ENCODE data around the gene ALG9.

The ALG9 gene

DNA sequence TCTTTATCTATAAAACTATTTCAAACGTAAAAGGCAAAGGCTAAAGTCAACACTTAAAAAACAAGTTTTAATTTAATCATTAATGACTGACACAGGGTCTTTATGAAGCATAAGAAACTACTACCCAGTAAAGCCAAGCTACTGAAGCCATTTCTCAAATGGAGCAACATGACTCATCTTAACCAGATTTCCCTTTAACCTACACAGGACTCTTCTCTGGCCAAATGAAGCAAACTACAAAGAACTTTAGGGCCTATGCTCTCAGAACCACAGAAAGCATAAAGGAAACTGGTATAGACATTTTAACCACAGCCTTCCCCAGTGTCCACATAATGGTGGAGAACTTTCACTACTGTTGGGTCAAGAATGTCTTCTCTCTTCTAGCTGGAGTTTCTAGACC, 34.7 kb downstream of the ALG9 start:
- DNase-seq (ENCODE audit: low read depth in 2 of 3, low spot score in 2 of 3): no peak

GRCh38 chr11:111836162-111836561, 35.2 kb downstream of the ALG9 start:
- no peak for DNase-seq (ENCODE audit: low read depth in 2 of 3, low spot score in 2 of 3)

DNA sequence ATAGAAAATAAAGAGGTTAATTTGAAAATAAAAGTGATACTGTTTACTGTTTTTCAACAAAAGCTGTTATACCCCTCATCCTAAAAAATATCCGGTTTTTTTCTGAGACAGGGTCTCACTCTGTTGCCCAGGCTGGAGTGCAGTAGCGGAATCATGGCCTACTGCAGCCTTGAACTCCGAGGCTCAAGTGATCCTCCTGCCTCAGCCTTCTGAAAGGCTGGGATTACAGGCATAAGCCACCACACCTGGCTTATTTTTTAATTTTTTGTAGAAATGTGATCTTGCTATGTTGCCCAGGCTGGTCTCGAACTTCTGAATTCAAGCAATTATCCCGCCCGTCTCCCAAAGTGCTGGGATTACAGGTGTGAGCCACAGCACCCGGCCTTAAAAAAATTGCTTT, 35.7 kb downstream of the ALG9 start:
- DNase-seq (ENCODE audit: low read depth in 2 of 3, low spot score in 2 of 3): no peak

GRCh38 chr11:111834432-111835163, 36.8 kb downstream of the ALG9 start:
- DNase-seq (ENCODE audit: low read depth in 2 of 3, low spot score in 2 of 3): no peak

DNA sequence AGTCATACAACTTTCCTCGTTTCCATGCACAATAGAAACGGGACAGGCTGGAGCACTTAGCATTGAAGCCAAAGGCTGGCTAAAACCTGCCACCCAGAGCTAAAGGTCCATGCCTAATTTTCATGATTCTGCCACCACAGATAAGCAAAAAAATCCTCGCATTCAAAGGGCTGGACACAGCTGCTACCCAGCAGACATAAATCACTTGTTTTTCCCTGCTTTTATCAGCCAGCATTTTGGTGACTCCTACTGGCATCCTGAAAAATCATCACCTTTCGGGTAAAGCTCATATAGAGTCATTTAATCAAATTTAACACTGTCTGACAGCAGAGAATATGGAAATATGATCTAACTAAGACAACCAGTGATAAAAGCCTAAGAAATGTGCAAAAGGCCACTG, 37.9 kb downstream of the ALG9 start:
- DNase-seq (ENCODE audit: low read depth in 2 of 3, low spot score in 2 of 3): no peak

DNA sequence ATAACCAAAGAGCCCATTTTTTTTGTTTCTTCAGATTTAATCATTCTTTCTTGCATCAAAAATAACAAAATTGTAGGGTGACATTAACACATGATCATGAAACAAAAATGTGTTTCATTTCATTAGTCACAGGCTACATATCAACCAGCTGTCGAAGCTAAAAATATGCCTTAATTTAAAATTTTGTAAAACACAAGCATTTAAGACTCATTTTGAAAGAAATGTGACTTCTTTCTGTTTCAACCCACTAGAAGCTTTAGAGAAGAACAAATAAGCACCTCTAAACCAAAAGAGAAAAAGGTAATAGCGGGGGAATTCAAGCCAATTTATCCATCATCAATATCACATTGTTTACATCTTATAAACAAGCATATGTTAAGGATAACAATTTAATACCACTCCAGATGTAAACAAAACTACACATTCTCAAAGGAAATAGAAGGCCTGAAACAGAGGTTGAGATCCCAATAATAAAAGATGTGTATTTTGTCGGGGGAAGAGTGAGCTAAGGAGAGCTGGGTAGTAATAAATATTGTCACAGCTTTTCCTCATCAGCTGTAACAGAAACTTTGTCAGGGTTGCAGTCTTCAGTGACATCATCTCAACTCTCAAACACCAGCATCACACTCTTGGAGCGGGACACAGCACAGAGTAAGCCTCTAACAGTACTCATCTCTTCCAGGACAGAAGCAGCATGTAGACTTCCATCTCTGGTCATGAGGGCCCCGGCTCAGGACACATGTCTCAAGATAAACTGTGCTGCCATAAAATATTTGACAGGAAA, 42.0 kb downstream of the ALG9 start:
- no peak for DNase-seq (ENCODE audit: low read depth in 2 of 3, low spot score in 2 of 3)

- DNase-seq (ENCODE audit: low read depth in 2 of 3, low spot score in 2 of 3): no peak
Measured at GRCh38 chr11:111826322-111826950, 44.9 kb downstream of the ALG9 start.

DNA sequence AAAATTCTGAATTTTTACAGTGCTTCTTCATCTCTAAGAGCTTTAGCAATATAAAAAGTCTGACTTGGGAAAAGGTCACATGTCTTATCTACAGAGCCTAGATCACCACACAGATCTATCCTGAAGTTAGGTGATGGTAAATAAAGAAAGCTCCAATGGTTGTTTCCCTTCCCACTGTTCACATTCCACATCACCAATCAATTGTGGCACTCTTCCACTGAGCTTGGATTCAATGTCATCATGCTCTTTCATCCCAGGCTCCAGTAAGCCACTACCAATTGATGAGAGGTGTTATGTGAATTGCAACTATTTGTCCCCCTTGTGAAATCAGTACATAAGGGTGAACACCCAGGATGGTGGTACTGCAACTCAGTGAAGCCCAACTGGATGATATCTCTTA, 47.8 kb downstream of the ALG9 start:
- no peak for DNase-seq (ENCODE audit: low read depth in 2 of 3, low spot score in 2 of 3)

DNA sequence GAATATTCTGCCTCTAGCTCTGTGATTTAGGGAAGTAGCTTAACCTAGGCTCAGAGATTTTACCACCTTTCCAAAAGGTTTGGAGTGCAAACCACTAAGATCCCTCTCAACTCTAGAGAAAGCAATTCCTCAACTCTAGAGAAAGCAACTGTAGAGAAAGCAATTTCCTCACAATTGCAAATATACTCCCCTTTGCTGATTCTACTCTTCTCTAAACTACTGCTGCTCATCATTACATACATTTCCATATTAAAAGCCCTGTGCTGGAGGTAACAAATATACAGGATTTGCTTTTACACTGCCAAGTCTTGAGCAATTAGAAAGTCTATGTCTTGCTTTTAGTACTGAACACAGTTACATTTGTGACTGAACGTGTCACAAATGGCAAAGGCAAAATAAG, 48.2 kb downstream of the ALG9 start:
- DNase-seq (ENCODE audit: low read depth in 2 of 3, low spot score in 2 of 3): no peak

- DNase-seq (ENCODE audit: low read depth in 2 of 3, low spot score in 2 of 3): no peak
Measured at GRCh38 chr11:111819829-111820237, 51.5 kb downstream of the ALG9 start.

DNA sequence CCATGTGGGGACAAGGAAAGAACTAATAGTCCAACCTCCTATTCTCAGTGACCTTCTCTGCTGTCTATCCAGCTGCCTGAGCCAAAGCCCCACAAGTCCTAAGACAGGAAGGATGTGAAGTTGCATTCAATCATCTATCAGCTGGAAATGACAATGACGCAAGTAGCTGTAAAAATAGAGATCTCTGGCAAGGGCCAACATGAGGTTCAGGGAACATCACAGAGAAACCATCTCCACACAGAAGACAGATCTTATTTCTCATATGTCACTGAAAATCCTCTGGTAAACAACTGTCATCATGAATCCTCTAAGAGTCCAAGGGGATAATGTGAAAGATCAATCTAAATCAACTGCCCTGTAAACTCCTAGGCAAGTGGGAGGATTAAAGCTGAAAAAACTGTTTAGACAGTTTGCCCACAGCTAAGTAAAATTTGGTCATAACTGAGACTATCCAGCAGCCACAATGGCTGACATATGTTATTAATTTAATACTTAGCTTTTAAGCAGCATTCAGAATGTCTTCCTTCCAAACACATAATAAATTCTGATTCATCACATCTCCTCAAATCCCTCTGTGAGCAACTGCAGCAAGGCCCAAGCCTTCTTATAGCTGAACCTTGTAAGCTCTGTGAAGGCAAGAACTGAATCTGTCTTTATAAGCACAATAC, 52.1 kb downstream of the ALG9 start:
- DNase-seq (ENCODE audit: low read depth in 2 of 3, low spot score in 2 of 3): no peak

DNA sequence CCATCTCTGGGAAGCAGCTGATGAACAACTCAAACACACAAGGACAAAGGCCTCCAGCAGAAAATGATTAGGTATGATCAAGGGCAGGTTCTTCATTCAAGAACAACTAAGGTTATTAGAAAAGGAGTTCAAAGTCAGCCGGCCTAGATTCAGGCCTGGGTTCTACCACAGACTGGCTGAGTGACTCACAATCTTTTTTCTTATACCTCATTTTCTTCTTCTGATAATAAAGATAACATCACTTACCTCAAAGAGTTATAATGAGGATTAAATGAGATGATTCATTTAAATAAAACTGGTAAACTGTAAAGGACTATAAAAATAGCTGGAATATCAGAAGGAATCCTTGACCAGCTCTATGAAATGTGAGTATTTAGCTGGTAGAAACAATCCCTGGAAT, 55.9 kb downstream of the ALG9 start:
- no peak for DNase-seq (ENCODE audit: low read depth in 2 of 3, low spot score in 2 of 3)

GRCh38 chr11:111814557-111815320, 56.6 kb downstream of the ALG9 start:
- no peak for DNase-seq (ENCODE audit: low read depth in 2 of 3, low spot score in 2 of 3)

GRCh38 chr11:111814106-111814505, 57.3 kb downstream of the ALG9 start:
- no peak for DNase-seq (ENCODE audit: low read depth in 2 of 3, low spot score in 2 of 3)

GRCh38 chr11:111812211-111812610, 59.2 kb downstream of the ALG9 start:
- no peak for DNase-seq (ENCODE audit: low read depth in 2 of 3, low spot score in 2 of 3)

- DNase-seq (ENCODE audit: low read depth in 2 of 3, low spot score in 2 of 3): no peak
Measured at GRCh38 chr11:111811445-111811844, 59.9 kb downstream of the ALG9 start.

- no peak for DNase-seq (ENCODE audit: low read depth in 2 of 3, low spot score in 2 of 3)
Measured at GRCh38 chr11:111808834-111809233, 62.5 kb downstream of the ALG9 start.

- DNase-seq (ENCODE audit: low read depth in 2 of 3, low spot score in 2 of 3): no peak
Measured at GRCh38 chr11:111808063-111808588, 63.3 kb downstream of the ALG9 start.

- DNase-seq (ENCODE audit: low read depth in 2 of 3, low spot score in 2 of 3): no peak
Measured at GRCh38 chr11:111807076-111807475, 64.3 kb downstream of the ALG9 start.

GRCh38 chr11:111801135-111801534, 70.2 kb downstream of the ALG9 start:
- no peak for DNase-seq (ENCODE audit: low read depth in 2 of 3, low spot score in 2 of 3)

DNA sequence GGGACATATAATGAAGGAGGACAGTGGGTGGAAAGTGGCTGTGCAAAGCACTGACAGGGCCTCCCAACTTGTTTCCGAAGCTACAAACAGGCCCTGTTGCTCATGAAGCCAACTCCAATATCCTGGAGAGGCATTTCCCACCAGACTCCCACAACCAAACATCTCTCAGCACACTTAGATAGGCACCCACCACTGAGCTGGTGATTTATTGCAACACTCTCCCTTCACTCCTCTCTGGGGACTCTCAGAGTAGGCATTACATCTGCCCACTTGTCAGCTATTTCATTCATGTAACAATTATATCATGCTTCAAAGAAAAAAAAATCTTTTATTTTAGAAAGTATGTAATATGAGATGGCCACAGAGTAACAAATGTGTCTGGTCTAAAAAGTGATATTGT, 73.1 kb downstream of the ALG9 start:
- no peak for DNase-seq (ENCODE audit: low read depth in 2 of 3, low spot score in 2 of 3)

Measured in activated CD8-positive, alpha-beta memory T cell treated with anti-CD3 and anti-CD28 coated beads for 48 hours (primary cell).